GM12892 (cell line): ENCODE results near the gene RELL2.

Experiments
- POLR2A ChIP-seq: IDR thresholded peaks from 2 replicates; pipeline ENCODE4 v1.6.1; 2011; ENCODE audit warnings: low read depth, low read length, control low read depth
- POLR2AphosphoS5 ChIP-seq: IDR thresholded peaks from 2 replicates; pipeline ENCODE4 v1.6.1; 2011; ENCODE audit warnings: low read depth, low read length, control low read depth
- TAF1 ChIP-seq: IDR thresholded peaks from 2 replicates; pipeline ENCODE4 v1.6.1; 2011; ENCODE audit warnings: low read depth, mild to moderate bottlenecking, control low read depth, low read length, borderline replicate concordance

GRCh38 chr5:141590127-141590526 is 46.7 kb upstream of the RELL2 start:
- TF ChIP-seq POLR2AphosphoS5 (no peak), POLR2A (no peak), TAF1 (no peak)
